ENCODE data around the gene MKNK1. TPM values are rescaled to one million over a fixed set of nuclear protein-coding genes. Genes with fewer than 3 reads are reported as not detected.

MKNK1 gene
- polyA plus RNA-seq, 1 of the 3 experiments (the other 2 are of a cell fraction) = 28.2 TPM

DNA sequence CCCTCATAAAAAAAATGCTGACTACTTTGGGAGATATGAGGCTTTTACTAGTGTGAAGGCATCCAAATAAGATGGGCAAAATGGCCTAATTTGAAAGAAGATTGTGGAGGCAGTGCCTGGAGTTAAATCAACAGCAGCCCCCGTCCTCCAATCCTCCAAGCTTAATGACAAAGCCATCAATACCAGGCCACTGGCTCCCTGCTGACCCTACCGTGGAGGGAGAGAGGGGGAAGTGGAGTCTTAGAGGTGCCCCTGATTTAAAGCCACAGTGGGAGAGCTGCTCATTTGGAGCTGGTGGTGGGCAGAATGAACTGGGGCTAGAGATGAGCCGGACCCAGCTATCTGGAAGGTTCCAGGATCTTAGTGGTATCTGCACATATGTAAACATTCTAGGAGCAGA, 28.3 kb downstream of the MKNK1 start:
- no peak for DNase-seq
- ChIA-PET CTCF (no interaction called here), POLR2A (interaction anchor here (1.3 kb wide), 1 partner anchor 28 kb away, joined by 3 read pairs; the partner anchor contains the start of gene MKNK1)
- Histone ChIP-seq H3K9me3 (no peaks in the 10 kb centered on the region), H3K9me2 (no peaks in the 10 kb centered on the region), H3K9ac (no peak overlapping the region), H3K4me1 (ENCODE audit: control insufficient read depth in 1 of 2, insufficient read depth in 2 of 2, low read depth in 1 of 2, low read length in 1 of 2) (no peaks in the 10 kb centered on the region; a peak in 1 of 4 replicates), H3K27me3 (ENCODE audit: insufficient read depth) (no peaks in the 10 kb centered on the region), H2AFZ (ENCODE audit: low read depth) (no peak overlapping the region), H3K79me2 (ENCODE audit: insufficient read depth) (no peaks in the 10 kb centered on the region), H4K20me1 (ENCODE audit: insufficient read depth) (no peaks in the 10 kb centered on the region), H3K4me2 (no peak overlapping the region), H3K4me3 (ENCODE audit: low read depth in 2 of 2, low read length in 1 of 2) (no peak overlapping the region), H3K27ac (ENCODE audit: low read depth in 2 of 2, low read length in 1 of 2) (no peak overlapping the region), H3K36me3 (replicated peaks in 1 of 2; ENCODE audit: control insufficient read depth in 1 of 2, insufficient read depth in 2 of 2, low read length in 1 of 2) (peaks cover 18 to 27% of the 10 kb centered on the region in 2 experiments), H3F3A (replicated peaks; ENCODE audit: insufficient read depth) (no peaks in the 10 kb centered on the region)
- WGBS (ENCODE audit: low lambda C conversion rate) = 88% methylated on average over 3 of the region's 3 CpGs
- TF ChIP-seq TCF12 (IDR thresholded peaks at IDR 0.05) (no peak), EZH2phosphoT487 (IDR thresholded peaks at IDR 0.05; ENCODE audit: borderline replicate concordance, low read depth) (no peak), ELF1 (IDR thresholded peaks at IDR 0.05) (no peak), FOSL2 (IDR thresholded peaks at IDR 0.05; ENCODE audit: borderline replicate concordance, low read depth) (no peak)
- TF ChIP-seq, protein P1, sequence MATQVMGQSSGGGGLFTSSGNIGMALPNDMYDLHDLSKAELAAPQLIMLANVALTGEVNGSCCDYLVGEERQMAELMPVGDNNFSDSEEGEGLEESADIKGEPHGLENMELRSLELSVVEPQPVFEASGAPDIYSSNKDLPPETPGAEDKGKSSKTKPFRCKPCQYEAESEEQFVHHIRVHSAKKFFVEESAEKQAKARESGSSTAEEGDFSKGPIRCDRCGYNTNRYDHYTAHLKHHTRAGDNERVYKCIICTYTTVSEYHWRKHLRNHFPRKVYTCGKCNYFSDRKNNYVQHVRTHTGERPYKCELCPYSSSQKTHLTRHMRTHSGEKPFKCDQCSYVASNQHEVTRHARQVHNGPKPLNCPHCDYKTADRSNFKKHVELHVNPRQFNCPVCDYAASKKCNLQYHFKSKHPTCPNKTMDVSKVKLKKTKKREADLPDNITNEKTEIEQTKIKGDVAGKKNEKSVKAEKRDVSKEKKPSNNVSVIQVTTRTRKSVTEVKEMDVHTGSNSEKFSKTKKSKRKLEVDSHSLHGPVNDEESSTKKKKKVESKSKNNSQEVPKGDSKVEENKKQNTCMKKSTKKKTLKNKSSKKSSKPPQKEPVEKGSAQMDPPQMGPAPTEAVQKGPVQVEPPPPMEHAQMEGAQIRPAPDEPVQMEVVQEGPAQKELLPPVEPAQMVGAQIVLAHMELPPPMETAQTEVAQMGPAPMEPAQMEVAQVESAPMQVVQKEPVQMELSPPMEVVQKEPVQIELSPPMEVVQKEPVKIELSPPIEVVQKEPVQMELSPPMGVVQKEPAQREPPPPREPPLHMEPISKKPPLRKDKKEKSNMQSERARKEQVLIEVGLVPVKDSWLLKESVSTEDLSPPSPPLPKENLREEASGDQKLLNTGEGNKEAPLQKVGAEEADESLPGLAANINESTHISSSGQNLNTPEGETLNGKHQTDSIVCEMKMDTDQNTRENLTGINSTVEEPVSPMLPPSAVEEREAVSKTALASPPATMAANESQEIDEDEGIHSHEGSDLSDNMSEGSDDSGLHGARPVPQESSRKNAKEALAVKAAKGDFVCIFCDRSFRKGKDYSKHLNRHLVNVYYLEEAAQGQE (IDR thresholded peaks at IDR 0.05; ENCODE audit: low read depth, low read length) = no peak

DNA sequence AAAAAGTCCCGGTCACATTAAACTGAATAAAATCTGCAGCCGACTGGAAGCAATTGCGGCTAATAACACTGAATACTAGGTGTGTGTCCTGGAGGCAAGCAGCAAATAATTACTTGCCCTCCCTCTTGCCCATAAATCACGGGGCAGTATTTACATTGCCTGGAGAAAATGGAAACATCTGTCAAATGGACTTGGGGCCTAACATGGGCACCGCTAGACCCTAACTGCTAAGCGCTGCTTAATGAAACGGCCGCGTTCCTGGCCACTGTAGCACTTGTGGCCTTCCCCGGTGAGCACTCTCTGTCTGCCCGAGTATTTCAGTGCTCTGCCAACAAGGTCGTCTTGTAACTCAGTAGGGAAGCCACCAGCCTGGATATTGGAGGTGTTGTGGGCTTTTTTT, 28.8 kb downstream of the MKNK1 start:
- ChIA-PET CTCF (interaction anchor here (0.8 kb wide), 1 partner anchor 27 kb away, joined by 3 read pairs; no protein-coding TSS in a partner anchor), POLR2A (interaction anchor here (1.3 kb wide), 1 partner anchor 29 kb away, joined by 3 read pairs; the partner anchor contains the start of gene MKNK1)
- no peak for DNase-seq
- H3K9me3 ChIP-seq = no peaks in the 10 kb centered on the region
- no peaks in the 10 kb centered on the region; a peak in 1 of 4 replicates for H3K4me1 ChIP-seq (ENCODE audit: control insufficient read depth in 1 of 2, insufficient read depth in 2 of 2, low read depth in 1 of 2, low read length in 1 of 2)
- H3K4me3 ChIP-seq (ENCODE audit: low read depth in 2 of 2, low read length in 1 of 2) = no peak overlapping the region
- no peaks in the 10 kb centered on the region for H3K9me2 ChIP-seq
- no peaks in the 10 kb centered on the region for H3F3A ChIP-seq (replicated peaks; ENCODE audit: insufficient read depth)
- peaks cover 23 to 29% of the 10 kb centered on the region in 2 experiments for H3K36me3 ChIP-seq (replicated peaks in 1 of 2; ENCODE audit: control insufficient read depth in 1 of 2, insufficient read depth in 2 of 2, low read length in 1 of 2)
- no peak overlapping the region for H2AFZ ChIP-seq (ENCODE audit: low read depth)
- TF ChIP-seq YY1 (IDR thresholded peaks at IDR 0.05; ENCODE audit: low read depth) = no peak
- TF ChIP-seq, protein P2, sequence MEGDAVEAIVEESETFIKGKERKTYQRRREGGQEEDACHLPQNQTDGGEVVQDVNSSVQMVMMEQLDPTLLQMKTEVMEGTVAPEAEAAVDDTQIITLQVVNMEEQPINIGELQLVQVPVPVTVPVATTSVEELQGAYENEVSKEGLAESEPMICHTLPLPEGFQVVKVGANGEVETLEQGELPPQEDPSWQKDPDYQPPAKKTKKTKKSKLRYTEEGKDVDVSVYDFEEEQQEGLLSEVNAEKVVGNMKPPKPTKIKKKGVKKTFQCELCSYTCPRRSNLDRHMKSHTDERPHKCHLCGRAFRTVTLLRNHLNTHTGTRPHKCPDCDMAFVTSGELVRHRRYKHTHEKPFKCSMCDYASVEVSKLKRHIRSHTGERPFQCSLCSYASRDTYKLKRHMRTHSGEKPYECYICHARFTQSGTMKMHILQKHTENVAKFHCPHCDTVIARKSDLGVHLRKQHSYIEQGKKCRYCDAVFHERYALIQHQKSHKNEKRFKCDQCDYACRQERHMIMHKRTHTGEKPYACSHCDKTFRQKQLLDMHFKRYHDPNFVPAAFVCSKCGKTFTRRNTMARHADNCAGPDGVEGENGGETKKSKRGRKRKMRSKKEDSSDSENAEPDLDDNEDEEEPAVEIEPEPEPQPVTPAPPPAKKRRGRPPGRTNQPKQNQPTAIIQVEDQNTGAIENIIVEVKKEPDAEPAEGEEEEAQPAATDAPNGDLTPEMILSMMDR (IDR thresholded peaks at IDR 0.05) = no peak
- TF ChIP-seq NRF1 (IDR thresholded peaks at IDR 0.05; ENCODE audit: low read depth, low read length) = no peak
- no peak for TF ChIP-seq GATA2 (CRISPR knock-in tag; IDR thresholded peaks at IDR 0.05)
- TF ChIP-seq, protein P3, sequence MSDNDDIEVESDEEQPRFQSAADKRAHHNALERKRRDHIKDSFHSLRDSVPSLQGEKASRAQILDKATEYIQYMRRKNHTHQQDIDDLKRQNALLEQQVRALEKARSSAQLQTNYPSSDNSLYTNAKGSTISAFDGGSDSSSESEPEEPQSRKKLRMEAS (IDR thresholded peaks at IDR 0.05; ENCODE audit: low read depth) = no peak
- no peak for TF ChIP-seq EZH2phosphoT487 (IDR thresholded peaks at IDR 0.05; ENCODE audit: borderline replicate concordance, low read depth)
- TF ChIP-seq RFX5 (IDR thresholded peaks at IDR 0.05; ENCODE audit: low read length) = no peak
- TF ChIP-seq FOXJ3 (CRISPR knock-in tag; IDR thresholded peaks at IDR 0.05) = no peak
- TF ChIP-seq TCF12 (IDR thresholded peaks at IDR 0.05) = no peak
- no peak for TF ChIP-seq RCOR1 (IDR thresholded peaks at IDR 0.05; ENCODE audit: low read length)
- TF ChIP-seq SIN3A (IDR thresholded peaks at IDR 0.05; ENCODE audit: borderline replicate concordance, low read depth, low read length) = no peak
- no peak for TF ChIP-seq ELF1 (IDR thresholded peaks at IDR 0.05)
- 92% methylated on average over 11 of the region's 12 CpGs for WGBS (ENCODE audit: low lambda C conversion rate)
- no peaks in the 10 kb centered on the region for H4K20me1 ChIP-seq (ENCODE audit: insufficient read depth)
- no peak overlapping the region for H3K4me2 ChIP-seq
- H3K27ac ChIP-seq (ENCODE audit: low read depth in 2 of 2, low read length in 1 of 2) = no peak overlapping the region
- H3K9ac ChIP-seq = no peak overlapping the region
- H3K79me2 ChIP-seq (ENCODE audit: insufficient read depth) = no peaks in the 10 kb centered on the region
- no peaks in the 10 kb centered on the region for H3K27me3 ChIP-seq (ENCODE audit: insufficient read depth)

Measured in SK-N-SH (cell line).